ENCODE results near the gene SLIT3. TPM values are rescaled to one million over a fixed set of nuclear protein-coding genes. Genes with fewer than 3 reads are reported as not detected.

Gene SLIT3
- total and polyA plus RNA-seq, 8 donors = 1.2 to 24.5 (median 8.6) TPM

GRCh38 chr5:169176709-169177694, 123.9 kb downstream of the SLIT3 start:
- 49 to 62% (median 57%) methylated on average over 5 of the region's 5 CpGs for WGBS, 5 donors

GRCh38 chr5:169175733-169176132, 125.2 kb downstream of the SLIT3 start:
- TF ChIP-seq POLR2A (IDR thresholded peaks at IDR 0.05) = no peak
- TF ChIP-seq EP300 (IDR thresholded peaks at IDR 0.05) = no peak
- TF ChIP-seq, protein P1, sequence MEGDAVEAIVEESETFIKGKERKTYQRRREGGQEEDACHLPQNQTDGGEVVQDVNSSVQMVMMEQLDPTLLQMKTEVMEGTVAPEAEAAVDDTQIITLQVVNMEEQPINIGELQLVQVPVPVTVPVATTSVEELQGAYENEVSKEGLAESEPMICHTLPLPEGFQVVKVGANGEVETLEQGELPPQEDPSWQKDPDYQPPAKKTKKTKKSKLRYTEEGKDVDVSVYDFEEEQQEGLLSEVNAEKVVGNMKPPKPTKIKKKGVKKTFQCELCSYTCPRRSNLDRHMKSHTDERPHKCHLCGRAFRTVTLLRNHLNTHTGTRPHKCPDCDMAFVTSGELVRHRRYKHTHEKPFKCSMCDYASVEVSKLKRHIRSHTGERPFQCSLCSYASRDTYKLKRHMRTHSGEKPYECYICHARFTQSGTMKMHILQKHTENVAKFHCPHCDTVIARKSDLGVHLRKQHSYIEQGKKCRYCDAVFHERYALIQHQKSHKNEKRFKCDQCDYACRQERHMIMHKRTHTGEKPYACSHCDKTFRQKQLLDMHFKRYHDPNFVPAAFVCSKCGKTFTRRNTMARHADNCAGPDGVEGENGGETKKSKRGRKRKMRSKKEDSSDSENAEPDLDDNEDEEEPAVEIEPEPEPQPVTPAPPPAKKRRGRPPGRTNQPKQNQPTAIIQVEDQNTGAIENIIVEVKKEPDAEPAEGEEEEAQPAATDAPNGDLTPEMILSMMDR (IDR thresholded peaks at IDR 0.05) = no peak
- no peak for TF ChIP-seq POLR2AphosphoS5 (IDR thresholded peaks at IDR 0.05)
- H3K36me3 ChIP-seq = no peaks in the 10 kb centered on the region
- no peak for DNase-seq
- WGBS, 5 donors = 81 to 92% (median 89%) methylated on average over 3 of the region's 3 CpGs
- no peaks in the 10 kb centered on the region for H3K27me3 ChIP-seq
- intact Hi-C loops (cut with DNase I; ENCODE audit: low total_unique reads) = no loop called here
- no peak overlapping the region for H3K27ac ChIP-seq
- no peaks in the 10 kb centered on the region for H3K4me1 ChIP-seq
- H3K4me3 ChIP-seq = no peak overlapping the region
- H3K9me3 ChIP-seq = no peaks in the 10 kb centered on the region

More at GRCh38 chr5:169176709-169177694, 123.9 kb downstream of the SLIT3 start:
- intact Hi-C loops (cut with DNase I; ENCODE audit: low total_unique reads) = no loop called here
- DNase-seq = no peak
- no peak overlapping the region for H3K4me3 ChIP-seq
- no peak overlapping the region for H3K27ac ChIP-seq
- H3K9me3 ChIP-seq = no peaks in the 10 kb centered on the region
- no peaks in the 10 kb centered on the region for H3K27me3 ChIP-seq
- TF ChIP-seq POLR2AphosphoS5 (IDR thresholded peaks at IDR 0.05) (no peak), EP300 (IDR thresholded peaks at IDR 0.05) (no peak), POLR2A (IDR thresholded peaks at IDR 0.05) (no peak)
- TF ChIP-seq, protein P1 (IDR thresholded peaks at IDR 0.05) = no peak
- H3K36me3 ChIP-seq = no peaks in the 10 kb centered on the region
- no peaks in the 10 kb centered on the region for H3K4me1 ChIP-seq

DNA sequence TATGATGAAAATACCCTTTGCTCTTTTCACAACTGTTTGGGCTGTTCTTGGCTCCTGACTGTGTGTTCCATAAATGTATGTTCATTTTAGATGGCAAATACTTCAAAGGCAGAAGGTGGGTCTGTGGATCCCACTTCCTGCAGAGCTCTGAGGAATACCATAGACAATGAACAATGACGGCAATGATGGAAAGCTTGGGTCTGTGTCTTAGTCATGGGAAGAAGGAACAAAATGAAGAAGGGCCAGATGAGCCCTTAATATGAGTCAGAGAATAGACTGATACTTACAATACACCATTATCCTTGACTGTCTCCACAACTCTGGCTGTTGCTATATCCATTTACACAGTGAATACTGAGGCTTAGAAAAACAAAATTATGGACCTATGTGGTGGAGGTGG, 126.0 kb downstream of the SLIT3 start:
- Histone ChIP-seq H3K4me1 (no peaks in the 10 kb centered on the region), H3K27me3 (no peaks in the 10 kb centered on the region), H3K9me3 (no peaks in the 10 kb centered on the region), H3K27ac (no peak overlapping the region), H3K36me3 (no peaks in the 10 kb centered on the region), H3K4me3 (no peak overlapping the region)
- WGBS, 5 donors = 50 to 95% (median 86%) methylated on average over 1 of the region's 1 CpG
- intact Hi-C loops (cut with DNase I; ENCODE audit: low total_unique reads) = no loop called here
- TF ChIP-seq, protein P1 (IDR thresholded peaks at IDR 0.05) = no peak
- DNase-seq = no peak

GRCh38 chr5:169173372-169173771, 127.6 kb downstream of the SLIT3 start:
- DNase-seq = no peak
- Histone ChIP-seq H3K4me3 (no peak overlapping the region), H3K27me3 (no peaks in the 10 kb centered on the region), H3K4me1 (peaks cover 0 to 3% (median 0%) of the 10 kb centered on the region in 4 donors), H3K36me3 (no peaks in the 10 kb centered on the region), H3K9me3 (no peaks in the 10 kb centered on the region), H3K27ac (no peak overlapping the region)
- TF ChIP-seq POLR2AphosphoS5 (IDR thresholded peaks at IDR 0.05) = no peak
- no peak for TF ChIP-seq POLR2A (IDR thresholded peaks at IDR 0.05)
- no peak for TF ChIP-seq EP300 (IDR thresholded peaks at IDR 0.05)
- TF ChIP-seq, protein P1 (IDR thresholded peaks at IDR 0.05) = no peak
- intact Hi-C loops (cut with DNase I; ENCODE audit: low total_unique reads) = no loop called here
- WGBS, 5 donors = 70 to 80% (median 73%) methylated on average over 6 of the region's 6 CpGs

All from stomach (tissue), 9 donors.